K562 (cell line): ENCODE data around the gene KMT5C. TPM values are rescaled to one million over a fixed set of nuclear protein-coding genes. Genes with fewer than 3 reads are reported as not detected.

Source experiments
- AFF4 ChIP-seq: sonication (generic); formaldehyde crosslinking; IDR thresholded peaks from 2 replicates; pipeline ENCODE4 v1.8.0; 2023; ENCODE audit warnings: mild to moderate bottlenecking, missing genetic modification reagents
- ATF6 ChIP-seq: sonication (generic); formaldehyde crosslinking; IDR thresholded peaks from 2 replicates; pipeline ENCODE4 v1.4.0; 2020; ENCODE audit warnings: mild to moderate bottlenecking, missing genetic modification reagents
- BCOR ChIP-seq: fragments of 450-650 bp; IDR thresholded peaks from 2 replicates; pipeline ENCODE4 v1.6.1; 2016
- CHD1 ChIP-seq: fragments of 200-600 bp; sonication (generic); IDR thresholded peaks from one replicate; pipeline ENCODE4 v1.6.1; 2012; ENCODE audit warnings: mild to moderate bottlenecking, moderate library complexity, low read length, inconsistent platforms
- ELF1 ChIP-seq: fragments of 200-800 bp; sonication (Bioruptor generic); IDR thresholded peaks from 2 replicates; pipeline ENCODE4 v1.6.1; 2016; ENCODE audit warnings: missing genetic modification characterization, missing compliant biosample characterization
- EP300 ChIP-seq: IDR thresholded peaks from 2 replicates; pipeline ENCODE4 v1.6.1; 2012; ENCODE audit warnings: low read length, improper control_type of control experiment
- EP400 ChIP-seq: fragments of 450-650 bp; IDR thresholded peaks from 2 replicates; pipeline ENCODE4 v1.6.1; 2017; ENCODE audit warnings: antibody characterized with exemption, mild to moderate bottlenecking, moderate library complexity
- ESRRA ChIP-seq: fragments of 450-650 bp; IDR thresholded peaks from 2 replicates; pipeline ENCODE4 v1.6.1; 2014; ENCODE audit warnings: low read depth, mild to moderate bottlenecking, moderate library complexity, borderline replicate concordance
- GABPA ChIP-seq: fragments of 200-800 bp; sonication (Bioruptor generic); conservative IDR thresholded peaks from 2 replicates; pipeline ENCODE4 v1.6.1; 2016; ENCODE audit warnings: low read depth, missing genetic modification characterization, missing compliant biosample characterization
- HDAC6 ChIP-seq: IDR thresholded peaks from 2 replicates; pipeline ENCODE4 v1.6.1; 2012; ENCODE audit warnings: low read depth, mild to moderate bottlenecking, control low read depth, inconsistent platforms, low read length, moderate library complexity
- KAT2B ChIP-seq: IDR thresholded peaks from one replicate; pipeline ENCODE4 v1.6.1; 2012; ENCODE audit warnings: low read depth, mild to moderate bottlenecking, control low read depth, inconsistent platforms, low read length, moderate library complexity
- MEIS2 ChIP-seq: fragments of 450-650 bp; IDR thresholded peaks from 2 replicates; pipeline ENCODE4 v1.6.1; 2014; ENCODE audit warnings: mild to moderate bottlenecking; ENCODE audit not compliant: partially characterized antibody
- POLR2A ChIP-seq: fragments of 450-650 bp; conservative IDR thresholded peaks from 2 replicates; pipeline ENCODE4 v1.6.1; 2016
- POLR2AphosphoS5 ChIP-seq: IDR thresholded peaks from 2 replicates; pipeline ENCODE4 v1.6.1; 2011; ENCODE audit warnings: mild to moderate bottlenecking, low read depth, low read length, moderate library complexity; ENCODE audit not compliant: control insufficient read depth, insufficient read depth
- ZKSCAN1 ChIP-seq: fragments of 150-350 bp; IDR thresholded peaks from 2 replicates; pipeline ENCODE4 v1.6.1; 2016; ENCODE audit warnings: low read depth, low read length
- polyA plus RNA-seq, 8 experiments: library from polyadenylated mRNA; depleted of rRNA in 4 of 8; stranded (reverse) in 5 of 8; unstranded in 3 of 8; fragments of >200 nt; fragmentation: Nextera tagmentation in 2 of 8; fragmentation: Illumina TruSeq in 1 of 8; extraction: Ambion mirVana in 2 of 8; extraction: Trizol in 1 of 8; gene quantifications; 2 replicates each; pipeline versions ENCODE4 v1.2.1 to v1.2.3, GENCODE V29; 2011 to 2014; ENCODE audit warnings: inconsistent platforms in 1 of 8, missing spikeins in 1 of 8
- total RNA-seq, 7 experiments: library from RNA; depleted of rRNA in 6 of 7; stranded (reverse); fragments of >200 nt in 6 of 7; fragmentation: Illumina TruSeq in 2 of 7; extraction: Trizol in 2 of 7; gene quantifications; 2 replicates each; pipeline versions ENCODE4 v1.2.1 to v1.2.3, GENCODE V29; 2011 to 2021; ENCODE audit warnings: low replicate concordance in 1 of 7
- TF ChIP-seq, protein P1 (sequence below), 2 experiments: fragments of 450-650 bp; IDR thresholded peaks; 2 replicates each; pipeline ENCODE4 v1.6.1; 2016

KMT5C gene
- total and polyA plus RNA-seq, 9 of the 15 experiments (the other 6 are each of a cell fraction or from before 2014, with no cell fraction given), result 0.15 to 53.5 (median 16.6) TPM

DNA sequence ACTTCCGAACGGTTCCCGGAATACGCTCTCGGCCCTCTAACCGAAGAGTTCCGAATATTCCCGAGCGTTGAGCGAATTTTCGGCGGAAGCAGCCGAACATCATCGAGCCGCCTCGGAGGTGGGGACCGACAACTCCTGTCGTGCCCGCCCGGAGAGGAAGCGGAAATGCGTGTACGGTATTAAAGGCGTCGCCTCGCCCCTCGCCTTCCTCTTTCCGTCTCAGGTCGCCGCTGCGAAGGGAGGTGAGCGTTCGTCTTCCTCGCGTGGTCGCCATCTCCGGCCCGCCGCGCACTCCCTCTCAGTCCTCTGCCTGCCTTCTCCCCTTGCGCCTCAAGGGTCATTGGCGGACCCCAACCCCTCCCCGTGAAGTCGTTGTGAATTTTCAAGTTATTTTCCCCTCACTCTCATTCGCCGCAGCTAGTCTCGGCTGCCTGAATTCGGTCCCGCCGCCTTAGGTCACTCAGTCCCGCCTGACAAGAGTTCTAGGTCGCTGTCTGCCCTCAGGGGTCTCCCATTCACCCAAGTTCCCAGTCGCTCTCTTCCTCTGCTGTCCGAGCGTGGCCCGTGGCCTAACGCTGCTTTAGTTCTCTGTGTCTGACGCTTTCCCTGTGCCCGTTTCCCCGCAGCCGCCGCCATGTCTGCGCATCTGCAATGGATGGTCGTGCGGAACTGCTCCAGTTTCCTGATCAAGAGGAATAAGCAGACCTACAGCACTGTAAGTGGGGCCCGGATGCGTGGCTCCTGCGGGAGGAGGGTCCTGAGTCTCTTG is 46.2 kb downstream of the KMT5C start, which contains the start of gene RPL28 (continued):
- TF ChIP-seq POLR2AphosphoS5, result peak; percentile 97
- TF ChIP-seq MEIS2, result peak; percentile 38
- TF ChIP-seq AFF4 (CRISPR knock-in tag), result peak; percentile 40
- TF ChIP-seq POLR2A, result peak; percentile 99
- peak; percentile 97 for TF ChIP-seq CHD1
- TF ChIP-seq ZKSCAN1, result no peak
- peak; percentile 3; the same call in 1 of the 2 replicates for TF ChIP-seq EP300
- 0 out of 2 replicates have a peak, but pooled peaks have one; percentile 52 for TF ChIP-seq HDAC6
- TF ChIP-seq GABPA, result peak; percentile 95
- TF ChIP-seq KAT2B, result no peak
- TF ChIP-seq ESRRA, result peak; percentile 40; the same call in 1 of the 2 replicates
- peak; percentile 51; the same call in 1 of the 2 replicates for TF ChIP-seq BCOR
- TF ChIP-seq, protein P1, sequence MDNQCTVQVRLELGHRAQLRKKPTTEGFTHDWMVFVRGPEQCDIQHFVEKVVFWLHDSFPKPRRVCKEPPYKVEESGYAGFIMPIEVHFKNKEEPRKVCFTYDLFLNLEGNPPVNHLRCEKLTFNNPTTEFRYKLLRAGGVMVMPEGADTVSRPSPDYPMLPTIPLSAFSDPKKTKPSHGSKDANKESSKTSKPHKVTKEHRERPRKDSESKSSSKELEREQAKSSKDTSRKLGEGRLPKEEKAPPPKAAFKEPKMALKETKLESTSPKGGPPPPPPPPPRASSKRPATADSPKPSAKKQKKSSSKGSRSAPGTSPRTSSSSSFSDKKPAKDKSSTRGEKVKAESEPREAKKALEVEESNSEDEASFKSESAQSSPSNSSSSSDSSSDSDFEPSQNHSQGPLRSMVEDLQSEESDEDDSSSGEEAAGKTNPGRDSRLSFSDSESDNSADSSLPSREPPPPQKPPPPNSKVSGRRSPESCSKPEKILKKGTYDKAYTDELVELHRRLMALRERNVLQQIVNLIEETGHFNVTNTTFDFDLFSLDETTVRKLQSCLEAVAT (IDR thresholded peaks at IDR 0.05), result peak; percentile 84 to 86; a peak in 3 of 4 replicates
- TF ChIP-seq EP400, result peak; percentile 81
- TF ChIP-seq ATF6 (CRISPR knock-in tag), result peak; percentile 29; the same call in 1 of the 2 replicates
- peak; percentile 87 for TF ChIP-seq ELF1 (tag)
